Measurements from ENCODE around the gene SEPTIN3.

SEPTIN3 gene

GRCh38 chr22:41996826-41997225 is 27.6 kb downstream of the SEPTIN3 start:
- TF ChIP-seq CTCF (conservative IDR thresholded peaks at IDR 0.05; ENCODE audit: low read depth) = no peak
- DNase-seq (ENCODE audit: low spot score) = no peak
- H3K27ac ChIP-seq = no peak overlapping the region
- POLR2A ChIA-PET (ENCODE audit: low non-redundant PET) = no interaction called here
- CTCF ChIA-PET = no interaction called here

GRCh38 chr22:41998361-41999261 is 29.4 kb downstream of the SEPTIN3 start, which contains the start of gene WBP2NL:
Gene WBP2NL, plus strand, starts transcription at chr22:41998788. Its CDS starts 31 bp downstream, at chr22:41998819.
- CTCF ChIA-PET = no interaction called here
- DNase-seq (ENCODE audit: low spot score) = peak; percentile 95

GRCh38 chr22:42000466-42000865 is 31.2 kb downstream of the SEPTIN3 start:
- no peak for TF ChIP-seq CTCF (conservative IDR thresholded peaks at IDR 0.05; ENCODE audit: low read depth)
- no peak for DNase-seq (ENCODE audit: low spot score)
- ChIA-PET POLR2A (ENCODE audit: low non-redundant PET) (no interaction called here), CTCF (no interaction called here)
- no peak overlapping the region for H3K27ac ChIP-seq

More at GRCh38 chr22:41998361-41999261, 29.4 kb downstream of the SEPTIN3 start, which contains the start of gene WBP2NL:
- peak within 1 kb of the TSS; percentile 61 for H3K27ac ChIP-seq
- TF ChIP-seq CTCF (conservative IDR thresholded peaks at IDR 0.05; ENCODE audit: low read depth) = no peak
- POLR2A ChIA-PET (ENCODE audit: low non-redundant PET) = no interaction called here

GRCh38 chr22:42001121-42001520 is 31.9 kb downstream of the SEPTIN3 start:
- ChIA-PET POLR2A (ENCODE audit: low non-redundant PET) (no interaction called here), CTCF (no interaction called here)
- TF ChIP-seq CTCF (conservative IDR thresholded peaks at IDR 0.05; ENCODE audit: low read depth) = no peak
- no peak for DNase-seq (ENCODE audit: low spot score)
- no peak overlapping the region for H3K27ac ChIP-seq

GRCh38 chr22:42001706-42002105 is 32.5 kb downstream of the SEPTIN3 start:
- H3K27ac ChIP-seq = no peak overlapping the region
- TF ChIP-seq CTCF (conservative IDR thresholded peaks at IDR 0.05; ENCODE audit: low read depth) = no peak
- POLR2A ChIA-PET (ENCODE audit: low non-redundant PET) = no interaction called here
- DNase-seq (ENCODE audit: low spot score) = no peak
- CTCF ChIA-PET = no interaction called here

- ChIA-PET POLR2A (ENCODE audit: low non-redundant PET) (no interaction called here), CTCF (no interaction called here)
- no peak overlapping the region for H3K27ac ChIP-seq
- TF ChIP-seq CTCF (conservative IDR thresholded peaks at IDR 0.05; ENCODE audit: low read depth) = no peak
- no peak for DNase-seq (ENCODE audit: low spot score)
Measured at GRCh38 chr22:42007922-42008321, 38.7 kb downstream of the SEPTIN3 start.
